ENCODE results near the gene PERM1. TPM values are rescaled to one million over a fixed set of nuclear protein-coding genes. Genes with fewer than 3 reads are reported as not detected.

PERM1 gene
- total and polyA plus RNA-seq, 2 of the 13 experiments (the other 11 are each of a cell fraction or from before 2014, with no cell fraction given): 0.04 to 0.29 TPM

DNA sequence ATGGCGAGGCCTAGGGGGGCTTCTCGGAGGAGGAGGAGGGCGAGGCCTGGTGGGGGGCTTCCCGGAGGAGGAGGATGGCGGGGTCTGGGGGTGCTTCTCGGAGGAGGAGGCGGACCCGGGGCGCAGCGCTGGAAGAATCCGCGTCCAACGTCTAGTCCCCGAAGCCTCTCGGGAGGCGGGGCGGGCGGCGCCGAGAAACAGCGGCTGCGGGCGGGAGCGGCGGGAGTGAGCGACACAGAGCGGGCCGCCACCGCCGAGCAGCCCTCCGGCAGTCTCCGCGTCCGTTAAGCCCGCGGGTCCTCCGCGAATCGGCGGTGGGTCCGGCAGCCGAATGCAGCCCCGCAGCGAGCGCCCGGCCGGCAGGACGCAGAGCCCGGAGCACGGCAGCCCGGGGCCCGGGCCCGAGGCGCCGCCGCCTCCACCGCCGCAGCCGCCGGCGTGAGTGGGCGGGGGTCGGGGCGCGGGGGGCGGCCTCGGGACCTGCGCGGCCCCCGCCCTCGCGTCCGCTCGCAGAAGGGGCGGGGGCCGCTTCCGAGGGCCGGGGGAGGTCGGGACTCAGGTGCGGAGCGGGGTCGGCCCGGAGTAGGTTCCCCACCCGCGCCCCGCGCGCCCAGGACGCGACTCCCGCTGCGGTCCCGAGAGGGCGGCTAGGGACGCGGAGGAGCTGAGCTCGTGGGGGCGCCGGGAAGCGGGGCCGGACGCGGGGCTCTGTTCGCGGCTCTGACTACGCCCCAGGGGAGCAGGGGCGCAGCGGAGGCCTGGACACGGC is 21.3 kb downstream of the PERM1 start, which contains the start of gene KLHL17 (continued):
- TF ChIP-seq SP1 (IDR thresholded peaks at IDR 0.05) (no peak), SP1 (CRISPR knock-in tag; IDR thresholded peaks at IDR 0.05) (peak; percentile 77), ZBTB25 (CRISPR knock-in tag; IDR thresholded peaks at IDR 0.05) (peak; percentile 39; the same call in 1 of the 2 replicates), KLF16 (CRISPR knock-in tag; IDR thresholded peaks at IDR 0.05) (0 out of 4 replicates have a peak, but pooled peaks of 1 of the 2 experiments have one; percentile 40), TAF1 (CRISPR knock-in tag; IDR thresholded peaks at IDR 0.05) (peak; percentile 40; the same call in 1 of the 2 replicates), ZBTB46 (CRISPR knock-in tag; IDR thresholded peaks at IDR 0.05; ENCODE audit: borderline replicate concordance) (no peak), JUN (CRISPR knock-in tag; IDR thresholded peaks at IDR 0.05) (0 out of 2 replicates have a peak, but pooled peaks have one; percentile 17), ATF7-NPFF (CRISPR knock-in tag; IDR thresholded peaks at IDR 0.05; ENCODE audit: low read depth) (peak; percentile 56; the same call in 1 of the 2 replicates), ERF (CRISPR knock-in tag; IDR thresholded peaks at IDR 0.05) (0 out of 2 replicates have a peak, but pooled peaks have one; percentile 24), GABPA (IDR thresholded peaks at IDR 0.05; ENCODE audit: low read depth, low read length) (no peak), GABPA (CRISPR knock-in tag; IDR thresholded peaks at IDR 0.05; ENCODE audit: low read depth) (peak; percentile 37; the same call in 1 of the 2 replicates), SP5 (CRISPR knock-in tag; IDR thresholded peaks at IDR 0.05; ENCODE audit: borderline replicate concordance, low read depth) (peak; percentile 61), RFX1 (IDR thresholded peaks at IDR 0.05) (no peak), SPEN (CRISPR knock-in tag; IDR thresholded peaks at IDR 0.05; ENCODE audit: low read depth) (0 out of 2 replicates have a peak, but pooled peaks have one; percentile 53), SRSF1 (optimal IDR thresholded peaks at IDR 0.05; ENCODE audit: low read depth, low read length) (peak; percentile 44), HNRNPLL (IDR thresholded peaks at IDR 0.05; ENCODE audit: low read depth, low read length, poor library complexity, severe bottlenecking) (peak; percentile 57), TBX2 (CRISPR knock-in tag; IDR thresholded peaks at IDR 0.05; ENCODE audit: borderline replicate concordance) (peak; percentile 41; the same call in 1 of the 2 replicates)
- TF ChIP-seq, protein P1, sequence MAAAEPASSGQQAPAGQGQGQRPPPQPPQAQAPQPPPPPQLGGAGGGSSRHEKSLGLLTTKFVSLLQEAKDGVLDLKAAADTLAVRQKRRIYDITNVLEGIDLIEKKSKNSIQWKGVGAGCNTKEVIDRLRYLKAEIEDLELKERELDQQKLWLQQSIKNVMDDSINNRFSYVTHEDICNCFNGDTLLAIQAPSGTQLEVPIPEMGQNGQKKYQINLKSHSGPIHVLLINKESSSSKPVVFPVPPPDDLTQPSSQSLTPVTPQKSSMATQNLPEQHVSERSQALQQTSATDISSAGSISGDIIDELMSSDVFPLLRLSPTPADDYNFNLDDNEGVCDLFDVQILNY (CRISPR knock-in tag; conservative IDR thresholded peaks at IDR 0.05): 0 out of 2 replicates have a peak, but pooled peaks have one; percentile 42
- TF ChIP-seq, protein P2, sequence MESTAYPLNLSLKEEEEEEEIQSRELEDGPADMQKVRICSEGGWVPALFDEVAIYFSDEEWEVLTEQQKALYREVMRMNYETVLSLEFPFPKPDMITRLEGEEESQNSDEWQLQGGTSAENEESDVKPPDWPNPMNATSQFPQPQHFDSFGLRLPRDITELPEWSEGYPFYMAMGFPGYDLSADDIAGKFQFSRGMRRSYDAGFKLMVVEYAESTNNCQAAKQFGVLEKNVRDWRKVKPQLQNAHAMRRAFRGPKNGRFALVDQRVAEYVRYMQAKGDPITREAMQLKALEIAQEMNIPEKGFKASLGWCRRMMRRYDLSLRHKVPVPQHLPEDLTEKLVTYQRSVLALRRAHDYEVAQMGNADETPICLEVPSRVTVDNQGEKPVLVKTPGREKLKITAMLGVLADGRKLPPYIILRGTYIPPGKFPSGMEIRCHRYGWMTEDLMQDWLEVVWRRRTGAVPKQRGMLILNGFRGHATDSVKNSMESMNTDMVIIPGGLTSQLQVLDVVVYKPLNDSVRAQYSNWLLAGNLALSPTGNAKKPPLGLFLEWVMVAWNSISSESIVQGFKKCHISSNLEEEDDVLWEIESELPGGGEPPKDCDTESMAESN (CRISPR knock-in tag; conservative IDR thresholded peaks at IDR 0.05): 0 out of 2 replicates have a peak, but pooled peaks have one; percentile 34
